Right renal pelvis (tissue), 4 donors: Measurements from ENCODE around the gene ADAMTS9. TPM values are rescaled to one million over a fixed set of nuclear protein-coding genes. Genes with fewer than 3 reads are reported as not detected.

Source experiments
- DNase-seq, 4 donors: peaks; one replicate each; pipeline ENCODE4 v3.0.0-alpha.2; 2013; ENCODE audit warnings: low read depth in 4 of 4, low spot score in 3 of 4, missing footprints in 1 of 4
- polyA plus RNA-seq, 4 donors: library from polyadenylated mRNA; unstranded; fragments of 120-200 nt; gene quantifications; one replicate each; pipeline ENCODE4 v1.2.1, GENCODE V29; 2013; ENCODE audit not compliant: insufficient read length in 4 of 4

ADAMTS9 gene
- 100 to 1,000 TPM; 139 to 178 (median 143) TPM for polyA plus RNA-seq

- DNase-seq: peak; percentile 74 to 89 (median 81)
Observed at GRCh38 chr3:64687781-64688604, at the start of gene ADAMTS9. TSS of gene ADAMTS9 (minus strand) at chr3:64688000. CDS start at chr3:64687657, 343 bp downstream.

GRCh38 chr3:64732576-64732975, 44.8 kb upstream of the ADAMTS9 start:
- DNase-seq: no peak

GRCh38 chr3:64730681-64731080, 42.9 kb upstream of the ADAMTS9 start:
- no peak for DNase-seq

GRCh38 chr3:64728994-64729393, 41.2 kb upstream of the ADAMTS9 start:
- DNase-seq: no peak

- DNase-seq: no peak
Observed at GRCh38 chr3:64728428-64728827, 40.6 kb upstream of the ADAMTS9 start.

GRCh38 chr3:64726414-64727090, 38.8 kb upstream of the ADAMTS9 start:
- DNase-seq: no peak

- no peak for DNase-seq
Observed at GRCh38 chr3:64718976-64719375, 31.2 kb upstream of the ADAMTS9 start.

GRCh38 chr3:64717872-64718613, 30.2 kb upstream of the ADAMTS9 start:
- DNase-seq: no peak

- DNase-seq: no peak
Observed at GRCh38 chr3:64717411-64717810, 29.6 kb upstream of the ADAMTS9 start.

GRCh38 chr3:64716110-64716710, 28.4 kb upstream of the ADAMTS9 start:
- no peak for DNase-seq

GRCh38 chr3:64715211-64715982, 27.6 kb upstream of the ADAMTS9 start:
- DNase-seq: no peak

- DNase-seq: no peak
Observed at GRCh38 chr3:64708456-64708855, 20.7 kb upstream of the ADAMTS9 start.

- no peak for DNase-seq
Observed at GRCh38 chr3:64705946-64706345, 18.1 kb upstream of the ADAMTS9 start.

- no peak for DNase-seq
Observed at GRCh38 chr3:64696896-64697295, 9.1 kb upstream of the ADAMTS9 start.

GRCh38 chr3:64694114-64694513, 6.3 kb upstream of the ADAMTS9 start:
- DNase-seq: no peak

GRCh38 chr3:64693031-64693430, 5.2 kb upstream of the ADAMTS9 start:
- DNase-seq: peak in 1 of 4 donors; percentile 6

- DNase-seq: no peak
Observed at GRCh38 chr3:64691051-64691450, 3.3 kb upstream of the ADAMTS9 start.

GRCh38 chr3:64687086-64687780, 567 bp downstream of the ADAMTS9 start:
- no peak for DNase-seq

GRCh38 chr3:64686446-64686908, 1.3 kb downstream of the ADAMTS9 start:
- DNase-seq: peak in 3 of 4 donors; percentile 25 to 43 (median 41)
